ENCODE measurements around the gene CREBRF.

GRCh38 chr5:173172166-173172565 is 116.0 kb downstream of the CREBRF start:
- no peak for TF ChIP-seq POLR2A (IDR thresholded peaks at IDR 0.05)
- no peak for TF ChIP-seq CTCF (IDR thresholded peaks at IDR 0.05)
- no peak for TF ChIP-seq POLR2AphosphoS5 (IDR thresholded peaks at IDR 0.05)

Data from breast epithelium (tissue), 3 donors.